HG02852 (cell line): ENCODE results near the gene LITAFD.
A peak's percentile ranks its signal among the peaks of the same experiment; 100 is the strongest.
"Not testable (repeated sequence)": the region's sequence is repeated elsewhere in the genome, so short reads cannot be mapped to it uniquely, and the experiment has no call there.

Experiments used
- ATAC-seq: cut with Tn5 transposase; IDR thresholded peaks from one replicate; pipeline ENCODE4 v1.9.1; 2021; ENCODE audit warnings: mild to moderate bottlenecking, moderate library complexity; ENCODE audit not compliant: unreplicated experiment

Gene LITAFD

GRCh38 chr16:8855972-8856371 lies 26.2 kb upstream of the LITAFD start:
- ATAC-seq: no peak

GRCh38 chr16:8858994-8859912 lies 22.9 kb upstream of the LITAFD start:
- no peak for ATAC-seq

- ATAC-seq: no peak
Observed at GRCh38 chr16:8859913-8860881, 22.0 kb upstream of the LITAFD start.

GRCh38 chr16:8861563-8862308 lies 20.4 kb upstream of the LITAFD start:
- ATAC-seq: no peak

GRCh38 chr16:8862309-8863130 lies 19.6 kb upstream of the LITAFD start:
- ATAC-seq: no peak

GRCh38 chr16:8863594-8864424 lies 18.3 kb upstream of the LITAFD start:
- no peak for ATAC-seq

- no peak for ATAC-seq
Observed at GRCh38 chr16:8864480-8865110, 17.6 kb upstream of the LITAFD start.

- ATAC-seq: no peak
Observed at GRCh38 chr16:8865145-8865882, 16.8 kb upstream of the LITAFD start.

- no peak for ATAC-seq
Observed at GRCh38 chr16:8866118-8866883, 15.8 kb upstream of the LITAFD start.

GRCh38 chr16:8866884-8867215 lies 15.3 kb upstream of the LITAFD start:
- ATAC-seq: no peak

- no peak for ATAC-seq
Observed at GRCh38 chr16:8867216-8867931, 14.8 kb upstream of the LITAFD start.

- no peak for ATAC-seq
Observed at GRCh38 chr16:8867932-8868415, 14.2 kb upstream of the LITAFD start.

GRCh38 chr16:8868416-8869211 lies 13.5 kb upstream of the LITAFD start, which contains the start of gene CARHSP1:
CARHSP1 (minus strand) TSS chr16:8869006; CDS start chr16:8859328, 9,678 bp downstream.
- peak; percentile 67 for ATAC-seq

- ATAC-seq: no peak
Observed at GRCh38 chr16:8869212-8869987, 12.8 kb upstream of the LITAFD start.

- ATAC-seq: not testable (repeated sequence)
Observed at GRCh38 chr16:8869988-8870241, 12.2 kb upstream of the LITAFD start.
